ENCODE data around the gene LSG1. TPM values are rescaled to one million over a fixed set of nuclear protein-coding genes. Genes with fewer than 3 reads are reported as not detected.

LSG1 gene
- total RNA-seq, 1 donor from 2014 or later = 60.2 TPM

DNA sequence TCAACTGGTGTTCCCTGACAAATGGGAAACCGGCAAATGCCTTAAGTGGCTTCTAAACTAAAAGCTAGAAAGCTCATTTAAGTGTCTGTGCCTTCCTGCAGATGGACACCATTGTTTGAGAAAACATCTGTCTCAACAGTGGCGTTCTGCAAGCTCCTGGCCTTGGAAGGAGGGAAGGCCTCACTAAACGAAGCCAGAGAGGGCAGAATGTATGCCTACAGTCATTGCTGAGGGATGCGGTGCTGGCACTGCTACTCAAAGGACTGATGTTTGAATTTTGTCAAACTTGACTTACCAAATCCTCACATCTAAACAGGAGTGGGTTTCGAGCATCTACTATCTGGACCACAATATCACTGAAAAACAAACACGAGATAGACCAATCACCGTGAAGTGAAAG, 12.2 kb downstream of the LSG1 start:
- no peak overlapping the region for H3K4me3 Mint-ChIP-seq
- peaks cover 11% of the 10 kb centered on the region for H3K4me1 Mint-ChIP-seq
- H3K27ac Mint-ChIP-seq = no peak overlapping the region
- no peaks in the 10 kb centered on the region for H3K27me3 Mint-ChIP-seq
- intact Hi-C loops (cut with micrococcal nuclease) = no loop called here
- DNase-seq = no peak
- H3K36me3 Mint-ChIP-seq (ENCODE audit: low read depth) = peaks cover 50% of the 10 kb centered on the region
- no peaks in the 10 kb centered on the region for H3K9me3 Mint-ChIP-seq

DNA sequence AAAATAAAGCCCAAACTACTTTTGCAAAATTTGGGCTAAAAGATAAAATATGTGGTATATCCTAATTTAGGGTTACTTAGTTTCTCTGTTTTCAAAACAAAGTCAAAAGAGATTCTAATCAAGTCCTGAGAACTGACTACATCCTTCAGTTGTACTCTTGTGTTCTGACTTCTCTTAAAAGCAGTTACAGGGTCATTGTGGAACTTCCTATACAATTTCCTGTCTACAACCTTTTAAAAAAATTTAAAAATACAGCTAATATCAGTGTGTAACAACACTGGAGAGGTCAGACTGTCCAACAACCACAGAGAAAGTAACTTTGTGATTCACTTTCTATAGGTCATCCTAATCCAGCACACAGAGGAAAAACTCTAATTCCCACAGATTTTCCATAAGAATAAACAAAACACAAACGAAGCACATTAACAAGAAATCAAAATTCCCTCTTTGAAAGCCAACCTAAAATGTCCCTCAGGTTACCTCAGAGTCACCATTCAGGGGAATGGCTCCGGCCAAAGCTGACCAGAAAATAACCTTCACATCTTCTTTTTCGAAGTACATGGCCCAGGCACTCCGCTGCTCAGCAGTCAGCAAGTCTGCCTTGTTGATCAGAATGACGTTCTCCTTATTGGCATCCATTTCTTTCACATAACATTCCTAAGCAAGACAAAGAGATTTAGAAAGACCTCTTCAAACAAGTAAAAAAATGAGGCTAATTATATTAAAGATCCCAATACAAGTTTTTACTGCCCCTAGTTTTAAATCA, 13.3 kb downstream of the LSG1 start:
- Mint-ChIP-seq H3K27ac (no peak overlapping the region), H3K27me3 (no peaks in the 10 kb centered on the region)
- intact Hi-C loops (cut with micrococcal nuclease) = no loop called here

DNA sequence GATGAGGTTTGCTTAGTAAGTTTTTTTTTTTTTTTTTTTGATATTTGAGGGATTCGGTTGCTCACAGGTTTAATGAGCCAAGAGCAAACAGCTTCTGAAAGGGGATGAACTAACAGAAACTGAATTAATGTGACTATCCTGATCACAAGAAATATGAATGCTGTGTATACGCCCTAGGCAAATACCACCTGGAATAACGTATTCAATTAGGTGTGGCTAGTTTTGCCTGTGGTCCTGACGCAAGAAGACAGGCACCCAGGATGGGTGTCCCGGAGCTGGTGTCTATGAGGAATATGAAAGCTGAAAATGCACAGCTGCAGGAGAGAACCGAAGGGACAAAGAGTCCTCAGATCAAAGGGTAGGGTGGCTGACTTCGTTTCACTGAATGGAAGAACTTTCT, 14.6 kb downstream of the LSG1 start:
- H3K4me3 Mint-ChIP-seq = no peak overlapping the region
- H3K27ac Mint-ChIP-seq = no peak overlapping the region
- no peaks in the 10 kb centered on the region for H3K27me3 Mint-ChIP-seq
- peaks cover 21% of the 10 kb centered on the region for H3K4me1 Mint-ChIP-seq
- no peak for DNase-seq
- peaks cover 62% of the 10 kb centered on the region for H3K36me3 Mint-ChIP-seq (ENCODE audit: low read depth)
- no peaks in the 10 kb centered on the region for H3K9me3 Mint-ChIP-seq
- intact Hi-C loops (cut with micrococcal nuclease) = no loop called here

More for the DNA sequence above, 13.3 kb downstream of the LSG1 start:
- DNase-seq = no peak
- no peaks in the 10 kb centered on the region for H3K9me3 Mint-ChIP-seq
- H3K4me3 Mint-ChIP-seq = no peak overlapping the region
- peaks cover 20% of the 10 kb centered on the region for H3K4me1 Mint-ChIP-seq
- peaks cover 54% of the 10 kb centered on the region for H3K36me3 Mint-ChIP-seq (ENCODE audit: low read depth)

DNA sequence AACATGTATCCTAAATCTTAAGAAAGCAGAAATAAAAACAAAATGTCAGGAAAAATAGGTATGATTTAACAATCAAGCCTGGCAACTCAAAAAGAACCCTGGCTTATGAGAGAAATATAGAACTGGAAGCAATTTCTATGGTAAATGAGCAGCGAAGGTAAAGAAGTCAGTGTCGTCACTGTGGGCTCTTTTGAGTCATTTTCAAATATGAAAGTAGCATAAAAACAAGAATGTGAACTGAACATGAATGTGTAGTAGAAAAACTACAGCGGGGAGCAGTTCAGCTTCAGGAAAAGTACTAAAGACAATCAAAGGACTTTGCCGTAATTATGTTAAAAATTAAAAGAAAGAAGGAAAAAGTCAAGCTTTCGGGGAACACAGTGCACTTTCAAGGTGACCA, 17.5 kb downstream of the LSG1 start:
- no peaks in the 10 kb centered on the region for H3K9me3 Mint-ChIP-seq

DNA sequence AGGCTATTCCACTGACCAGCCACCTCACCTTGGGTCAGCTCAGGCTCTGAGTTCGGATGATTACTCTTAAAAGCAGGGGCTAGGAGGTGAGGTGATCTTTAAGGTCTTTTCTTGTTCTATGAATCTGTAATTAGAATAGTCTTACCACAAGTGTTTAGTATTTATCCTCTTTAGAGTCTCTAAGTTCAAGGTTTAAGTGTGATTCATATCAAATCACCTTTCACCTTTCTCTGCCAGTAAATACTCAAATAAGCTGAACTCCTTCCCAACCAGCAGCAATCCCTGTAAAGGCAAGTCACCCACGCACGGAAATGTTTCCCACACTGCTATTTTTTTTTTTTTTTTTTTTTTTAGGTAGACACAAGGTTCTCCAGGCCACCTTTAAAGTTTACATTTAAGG, 24.2 kb downstream of the LSG1 start:
- intact Hi-C loops (cut with micrococcal nuclease) = no loop called here
- H3K4me1 Mint-ChIP-seq = peaks cover 2% of the 10 kb centered on the region
- no peaks in the 10 kb centered on the region for H3K27me3 Mint-ChIP-seq
- peaks cover 59% of the 10 kb centered on the region for H3K36me3 Mint-ChIP-seq (ENCODE audit: low read depth)
- H3K27ac Mint-ChIP-seq = no peak overlapping the region
- H3K9me3 Mint-ChIP-seq = no peaks in the 10 kb centered on the region
- DNase-seq = no peak
- no peak overlapping the region for H3K4me3 Mint-ChIP-seq

More for the DNA sequence above, 17.5 kb downstream of the LSG1 start:
- peak overlapping the region; percentile 63 for H3K27ac Mint-ChIP-seq
- DNase-seq = peak; percentile 63
- peaks cover 17% of the 10 kb centered on the region for H3K4me1 Mint-ChIP-seq
- H3K4me3 Mint-ChIP-seq = peak overlapping the region; percentile 49
- H3K27me3 Mint-ChIP-seq = no peaks in the 10 kb centered on the region
- H3K36me3 Mint-ChIP-seq (ENCODE audit: low read depth) = peaks cover 75% of the 10 kb centered on the region
- intact Hi-C loops (cut with micrococcal nuclease) = loop anchor here (1.0 kb wide), 1 partner anchor 18 kb away; the partner anchor contains the start of gene LSG1

- H3K27me3 Mint-ChIP-seq = no peaks in the 10 kb centered on the region
- intact Hi-C loops (cut with micrococcal nuclease) = no loop called here
- peaks cover 47% of the 10 kb centered on the region for H3K36me3 Mint-ChIP-seq (ENCODE audit: low read depth)
- H3K9me3 Mint-ChIP-seq = no peaks in the 10 kb centered on the region
- H3K4me3 Mint-ChIP-seq = no peak overlapping the region
- DNase-seq = no peak
- no peak overlapping the region for H3K27ac Mint-ChIP-seq
- H3K4me1 Mint-ChIP-seq = peaks cover 3% of the 10 kb centered on the region
Measured at GRCh38 chr3:194642769-194643168, 29.2 kb downstream of the LSG1 start.

- H3K27ac Mint-ChIP-seq = no peak overlapping the region
- no peaks in the 10 kb centered on the region for H3K27me3 Mint-ChIP-seq
- peak; percentile 72 for DNase-seq
- H3K36me3 Mint-ChIP-seq (ENCODE audit: low read depth) = peaks cover 40% of the 10 kb centered on the region
- H3K4me1 Mint-ChIP-seq = peaks cover 2% of the 10 kb centered on the region
- no peak overlapping the region for H3K4me3 Mint-ChIP-seq
- intact Hi-C loops (cut with micrococcal nuclease) = no loop called here
- no peaks in the 10 kb centered on the region for H3K9me3 Mint-ChIP-seq
Measured at GRCh38 chr3:194640829-194641228, 31.2 kb downstream of the LSG1 start.

DNA sequence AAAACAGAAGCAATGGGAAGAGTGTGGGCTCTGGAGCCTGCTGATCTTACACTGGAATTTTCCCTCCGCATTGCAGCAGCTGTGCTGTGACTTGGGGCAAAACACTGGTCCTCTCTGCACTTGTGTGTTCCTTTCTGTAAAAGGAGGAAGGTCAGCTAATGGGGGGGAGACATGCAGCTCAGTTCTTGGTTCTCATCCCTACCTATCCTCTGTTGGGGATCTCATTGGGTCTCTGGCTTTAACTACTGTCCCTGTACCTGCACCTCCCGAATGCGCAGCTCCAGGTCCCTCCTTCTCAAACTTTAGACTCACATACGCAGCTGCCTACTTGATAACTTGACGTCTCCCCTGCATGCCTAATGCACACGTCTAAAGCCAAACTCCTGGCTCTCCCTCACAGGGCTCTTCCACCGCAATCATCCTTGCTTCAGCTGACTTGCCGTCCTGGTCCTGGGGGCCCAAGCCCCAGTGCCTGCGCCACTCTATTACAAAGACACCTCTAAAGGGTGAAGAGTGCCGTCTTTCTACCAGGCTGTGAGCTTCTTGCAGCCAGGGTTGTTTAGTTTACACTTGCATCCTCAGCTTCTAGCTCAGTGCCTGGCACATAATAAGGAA, 32.9 kb downstream of the LSG1 start:
- Mint-ChIP-seq H3K4me3 (no peak overlapping the region), H3K27ac (no peak overlapping the region), H3K36me3 (ENCODE audit: low read depth) (peaks cover 28% of the 10 kb centered on the region)

DNA sequence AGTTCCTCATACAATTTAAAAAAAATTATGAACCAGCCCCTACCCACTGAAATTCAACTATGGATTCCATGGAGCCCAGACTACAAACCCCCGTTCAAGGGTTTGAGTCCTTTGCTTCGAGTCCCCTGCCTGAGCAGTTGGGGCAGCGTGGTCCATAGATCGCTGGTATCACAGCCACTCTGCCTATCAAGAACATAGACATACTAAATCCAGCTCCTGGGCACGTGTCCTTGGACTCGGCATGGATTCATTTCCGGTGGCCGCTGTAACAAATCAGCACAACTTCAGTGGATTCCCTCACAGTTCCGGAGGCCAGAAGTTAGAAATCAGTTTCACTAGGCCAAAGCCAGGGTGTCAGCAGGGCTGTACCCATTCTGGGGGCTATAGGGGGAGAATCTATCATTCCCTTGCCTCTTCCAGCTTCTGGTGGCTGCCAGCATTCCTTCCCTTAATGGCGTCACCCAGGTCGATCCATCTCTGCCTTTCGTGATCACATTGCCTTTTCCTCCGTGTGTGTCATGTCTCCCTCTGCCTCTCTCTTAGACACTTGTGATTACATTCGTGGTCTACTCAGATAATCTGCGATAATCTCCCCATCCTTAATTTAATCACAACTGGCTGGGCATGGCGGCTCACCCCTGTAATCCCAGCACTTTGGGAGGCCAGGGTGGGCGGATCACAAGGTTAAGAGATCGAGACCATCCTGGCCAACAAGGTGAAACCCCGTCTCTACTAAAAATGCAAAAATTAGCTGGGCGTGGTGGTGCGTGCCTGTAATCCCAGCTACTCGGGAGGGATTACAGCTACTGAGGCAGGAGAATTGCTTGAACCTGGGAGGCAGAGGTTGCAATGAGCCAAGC, 34.2 kb downstream of the LSG1 start:
- H3K4me1 Mint-ChIP-seq = peaks cover 7% of the 10 kb centered on the region
- H3K36me3 Mint-ChIP-seq (ENCODE audit: low read depth) = peaks cover 22% of the 10 kb centered on the region
- no peak for DNase-seq
- H3K9me3 Mint-ChIP-seq = no peaks in the 10 kb centered on the region
- H3K27ac Mint-ChIP-seq = no peak overlapping the region
- H3K4me3 Mint-ChIP-seq = no peak overlapping the region
- H3K27me3 Mint-ChIP-seq = no peaks in the 10 kb centered on the region
- intact Hi-C loops (cut with micrococcal nuclease) = no loop called here

More for the DNA sequence above, 32.9 kb downstream of the LSG1 start:
- intact Hi-C loops (cut with micrococcal nuclease) = no loop called here
- Mint-ChIP-seq H3K4me1 (peaks cover 4% of the 10 kb centered on the region), H3K27me3 (no peaks in the 10 kb centered on the region), H3K9me3 (no peaks in the 10 kb centered on the region)
- DNase-seq = no peak

DNA sequence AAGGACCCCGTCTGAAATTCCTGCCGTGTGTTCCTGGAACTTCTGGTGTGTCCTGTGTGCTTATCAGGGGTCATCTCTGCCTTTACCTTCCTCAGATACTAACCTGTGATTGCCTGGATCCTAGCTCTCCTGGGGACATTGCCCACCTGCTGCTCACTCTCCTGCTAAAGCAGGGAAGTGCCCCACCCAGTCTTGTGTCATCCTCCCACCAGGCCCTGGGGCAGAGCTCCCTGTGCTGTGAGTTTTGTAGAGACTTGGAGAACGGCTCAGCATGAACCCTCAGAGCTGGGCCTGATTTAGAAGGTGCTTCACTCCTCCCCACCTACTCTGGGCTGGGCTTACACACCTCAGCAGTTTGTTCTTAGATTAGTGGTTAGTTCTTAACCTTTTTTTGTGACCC, 34.9 kb downstream of the LSG1 start:
- no peak for DNase-seq
- H3K9me3 Mint-ChIP-seq = no peaks in the 10 kb centered on the region
- no peak overlapping the region for H3K4me3 Mint-ChIP-seq
- intact Hi-C loops (cut with micrococcal nuclease) = no loop called here
- no peaks in the 10 kb centered on the region for H3K27me3 Mint-ChIP-seq
- no peak overlapping the region for H3K27ac Mint-ChIP-seq
- peaks cover 7% of the 10 kb centered on the region for H3K4me1 Mint-ChIP-seq
- peaks cover 19% of the 10 kb centered on the region for H3K36me3 Mint-ChIP-seq (ENCODE audit: low read depth)

GRCh38 chr3:194633349-194634004, 38.5 kb downstream of the LSG1 start, which contains the start of gene TMEM44:
Gene TMEM44 (minus strand): TSS chr3:194633419. CDS start chr3:194633215, 204 bp downstream.
- Mint-ChIP-seq H3K9me3 (no peaks in the 10 kb centered on the region), H3K36me3 (ENCODE audit: low read depth) (peaks cover 1% of the 10 kb centered on the region), H3K27ac (peak within 1 kb of the TSS; percentile 45), H3K27me3 (no peaks in the 10 kb centered on the region), H3K4me1 (peaks cover 5% of the 10 kb centered on the region), H3K4me3 (peak within 1 kb of the TSS; percentile 88)
- intact Hi-C loops (cut with micrococcal nuclease) = no loop called here
- peak; percentile 87 for DNase-seq

GRCh38 chr3:194632809-194633348, 39.1 kb downstream of the LSG1 start:
- H3K27ac Mint-ChIP-seq = no peak overlapping the region

DNA sequence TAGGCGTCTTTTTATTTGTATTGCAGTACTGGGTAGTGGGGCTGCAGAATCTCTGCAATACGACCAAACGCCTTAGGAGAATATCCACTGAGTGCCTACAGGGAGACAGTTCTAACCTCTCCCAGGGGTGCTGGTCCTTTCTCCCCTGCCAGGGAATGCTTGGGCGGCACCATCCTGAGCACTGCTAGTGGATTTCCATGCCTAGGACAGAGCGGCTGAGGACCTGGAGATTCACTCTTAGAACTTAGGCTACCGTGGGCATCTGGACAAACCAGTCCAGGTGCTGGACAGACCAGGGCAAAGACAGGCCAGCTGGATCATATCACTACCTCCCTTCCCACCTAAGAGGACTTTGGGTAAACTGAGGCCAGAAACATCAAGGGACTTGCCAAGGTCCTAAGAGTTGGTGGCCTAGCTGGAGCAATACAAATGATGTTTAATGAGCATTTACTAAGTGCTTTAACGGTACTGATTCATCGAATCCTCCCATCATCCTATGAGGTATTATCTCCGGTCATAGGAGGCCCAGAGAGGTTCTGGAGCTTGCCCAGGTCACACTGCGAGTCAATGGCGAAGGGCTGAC, 39.7 kb downstream of the LSG1 start:
- Mint-ChIP-seq H3K27ac (no peak overlapping the region), H3K4me1 (peaks cover 5% of the 10 kb centered on the region), H3K36me3 (ENCODE audit: low read depth) (peaks cover 3% of the 10 kb centered on the region), H3K4me3 (peak overlapping the region; percentile 88), H3K9me3 (no peaks in the 10 kb centered on the region), H3K27me3 (no peaks in the 10 kb centered on the region)
- intact Hi-C loops (cut with micrococcal nuclease) = no loop called here
- DNase-seq = no peak

More at GRCh38 chr3:194632809-194633348, 39.1 kb downstream of the LSG1 start:
- Mint-ChIP-seq H3K4me3 (peak overlapping the region; percentile 88), H3K9me3 (no peaks in the 10 kb centered on the region), H3K4me1 (peaks cover 5% of the 10 kb centered on the region), H3K27me3 (no peaks in the 10 kb centered on the region), H3K36me3 (ENCODE audit: low read depth) (peaks cover 2% of the 10 kb centered on the region)
- intact Hi-C loops (cut with micrococcal nuclease) = no loop called here
- peak; percentile 61 for DNase-seq
